ENCODE results near the gene OGFOD2. TPM values are rescaled to one million over a fixed set of nuclear protein-coding genes. Genes with fewer than 3 reads are reported as not detected.

Gene OGFOD2
- total and polyA plus RNA-seq, 9 of the 15 experiments (the other 6 are each of a cell fraction or from before 2014, with no cell fraction given): 1.4 to 111 (median 18.5) TPM

- TF ChIP-seq ZNF780A (CRISPR knock-in tag; IDR thresholded peaks at IDR 0.05): no peak
- no peak; the same call in 1 of the 2 replicates for TF ChIP-seq MAFK (IDR thresholded peaks at IDR 0.05; ENCODE audit: low read length)
- no peak for TF ChIP-seq CBX2 (IDR thresholded peaks at IDR 0.05; ENCODE audit: insufficient read depth, low read length, poor library complexity, severe bottlenecking)
- TF ChIP-seq TGIF2 (CRISPR knock-in tag; IDR thresholded peaks at IDR 0.05): no peak
- no peak for TF ChIP-seq TEAD4 (IDR thresholded peaks at IDR 0.05; ENCODE audit: low read length)
- no peak for TF ChIP-seq TEAD4 (CRISPR knock-in tag; IDR thresholded peaks at IDR 0.05; ENCODE audit: borderline replicate concordance)
- TF ChIP-seq ZNF354B (CRISPR knock-in tag; IDR thresholded peaks at IDR 0.05): no peak
- no peak for TF ChIP-seq CHD7 (IDR thresholded peaks at IDR 0.05; ENCODE audit: low read depth, low read length)
These were observed 661 bp upstream of the OGFOD2 start (continued) for GRCh38 chr12:122974274-122974891.

Data from K562 (cell line).